ENCODE results near the gene CEACAM19. TPM values are rescaled to one million over a fixed set of nuclear protein-coding genes. Genes with fewer than 3 reads are reported as not detected.

Gene CEACAM19
- total RNA-seq, 1 donor from 2014 or later = not detected

DNA sequence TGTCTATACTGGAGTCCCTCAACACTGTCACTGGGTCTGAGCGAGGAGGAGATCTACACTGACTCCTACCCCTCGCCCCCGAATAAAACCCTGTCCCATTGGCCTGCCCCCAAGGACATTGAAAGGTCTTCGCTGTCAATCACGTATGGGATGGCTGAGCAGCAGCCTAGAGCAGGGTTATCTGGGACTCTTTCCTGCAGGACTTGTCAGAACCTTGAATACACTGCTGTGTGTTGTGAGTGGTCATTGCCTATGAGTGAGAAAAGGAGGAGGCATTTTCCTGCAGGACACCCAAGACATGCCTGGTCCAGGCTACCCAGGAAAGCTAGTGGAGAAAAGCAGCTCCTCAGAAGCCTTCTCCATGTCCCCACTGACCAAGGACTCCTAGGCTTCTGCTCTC is 17.9 kb upstream of the CEACAM19 start:
- DNase-seq (no peak), ATAC-seq (ENCODE audit: low read depth) (no peak)
- H3K27ac Mint-ChIP-seq = no peak overlapping the region
- intact Hi-C loops (cut with micrococcal nuclease) = no loop called here
- H3K4me3 Mint-ChIP-seq = no peak overlapping the region
- POLR2A ChIA-PET = no interaction called here
- peaks cover 21% of the 10 kb centered on the region for H3K4me1 Mint-ChIP-seq
- CTCF ChIA-PET = interaction anchor here (1.9 to 2.1 kb wide), 2 partner anchors 69 to 70 kb away, joined by 8 to 15 read pairs; no protein-coding TSS in a partner anchor
- TF ChIP-seq, protein P1, sequence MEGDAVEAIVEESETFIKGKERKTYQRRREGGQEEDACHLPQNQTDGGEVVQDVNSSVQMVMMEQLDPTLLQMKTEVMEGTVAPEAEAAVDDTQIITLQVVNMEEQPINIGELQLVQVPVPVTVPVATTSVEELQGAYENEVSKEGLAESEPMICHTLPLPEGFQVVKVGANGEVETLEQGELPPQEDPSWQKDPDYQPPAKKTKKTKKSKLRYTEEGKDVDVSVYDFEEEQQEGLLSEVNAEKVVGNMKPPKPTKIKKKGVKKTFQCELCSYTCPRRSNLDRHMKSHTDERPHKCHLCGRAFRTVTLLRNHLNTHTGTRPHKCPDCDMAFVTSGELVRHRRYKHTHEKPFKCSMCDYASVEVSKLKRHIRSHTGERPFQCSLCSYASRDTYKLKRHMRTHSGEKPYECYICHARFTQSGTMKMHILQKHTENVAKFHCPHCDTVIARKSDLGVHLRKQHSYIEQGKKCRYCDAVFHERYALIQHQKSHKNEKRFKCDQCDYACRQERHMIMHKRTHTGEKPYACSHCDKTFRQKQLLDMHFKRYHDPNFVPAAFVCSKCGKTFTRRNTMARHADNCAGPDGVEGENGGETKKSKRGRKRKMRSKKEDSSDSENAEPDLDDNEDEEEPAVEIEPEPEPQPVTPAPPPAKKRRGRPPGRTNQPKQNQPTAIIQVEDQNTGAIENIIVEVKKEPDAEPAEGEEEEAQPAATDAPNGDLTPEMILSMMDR (IDR thresholded peaks at IDR 0.05) = no peak
- H3K9me3 Mint-ChIP-seq = no peaks in the 10 kb centered on the region
- no peaks in the 10 kb centered on the region for H3K27me3 Mint-ChIP-seq
- H3K36me3 Mint-ChIP-seq (ENCODE audit: low read depth) = no peaks in the 10 kb centered on the region

DNA sequence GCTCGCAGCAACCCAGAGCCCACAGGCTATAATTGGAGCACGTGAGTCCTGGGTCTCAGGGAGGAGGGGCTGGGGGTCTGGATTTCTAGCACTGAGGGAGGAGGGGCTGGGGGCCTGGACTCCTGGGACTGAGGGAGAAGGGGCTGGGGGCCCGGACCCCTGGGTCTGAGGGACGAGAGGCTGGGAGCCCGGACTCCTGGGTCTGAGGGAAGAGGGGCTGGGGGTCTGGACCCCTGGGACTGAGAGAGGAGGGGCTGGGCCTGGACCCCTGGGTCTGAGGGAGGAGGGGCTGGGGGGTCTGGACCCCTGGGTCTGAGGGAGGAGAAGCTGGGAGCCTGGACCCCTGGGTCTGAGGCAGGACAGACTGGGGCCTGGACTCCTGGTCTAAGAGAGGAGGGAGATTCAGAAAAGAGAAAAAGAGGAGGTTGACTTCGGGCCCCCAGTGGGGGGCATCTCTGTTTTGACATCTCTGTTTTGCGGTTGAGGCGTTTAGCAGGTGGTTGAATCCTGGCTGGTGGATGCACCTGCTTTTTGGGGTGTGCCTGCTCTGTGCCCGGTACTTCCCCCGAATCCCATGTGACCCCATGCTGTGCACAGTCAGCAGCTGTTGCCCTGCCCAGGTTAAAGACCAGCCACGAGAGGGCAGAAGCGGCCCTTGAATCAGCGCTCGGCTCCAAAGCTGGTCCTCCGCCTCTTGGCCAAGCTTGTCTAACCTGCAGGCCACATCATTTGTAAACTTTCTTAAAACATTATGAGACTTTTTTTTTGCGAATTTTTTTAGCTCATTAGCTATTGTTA is 17.1 kb upstream of the CEACAM19 start:
- ATAC-seq (ENCODE audit: low read depth) = peak; percentile 94
- Mint-ChIP-seq H3K27ac (peak overlapping the region; percentile 53), H3K9me3 (no peaks in the 10 kb centered on the region), H3K4me3 (no peak overlapping the region), H3K36me3 (ENCODE audit: low read depth) (no peaks in the 10 kb centered on the region), H3K4me1 (peaks cover 21% of the 10 kb centered on the region), H3K27me3 (no peaks in the 10 kb centered on the region)
- DNase-seq = peak; percentile 62
- TF ChIP-seq, protein P1 (IDR thresholded peaks at IDR 0.05) = no peak
- POLR2A ChIA-PET = interaction anchor here (0.7 to 1.1 kb wide), 6 partner anchors 31 to 512 kb away, joined by 3 to 10 read pairs (median 3); no protein-coding TSS in a partner anchor
- intact Hi-C loops (cut with micrococcal nuclease) = loop anchor here (1.0 to 2.0 kb wide), 3 partner anchors 39 to 116 kb away; no protein-coding TSS in a partner anchor
- CTCF ChIA-PET = interaction anchor here (0.5 to 2.1 kb wide), 20 partner anchors 9 to 685 kb away, joined by 3 to 16 read pairs (median 4); partner anchors contain the start of gene IGSF23

DNA sequence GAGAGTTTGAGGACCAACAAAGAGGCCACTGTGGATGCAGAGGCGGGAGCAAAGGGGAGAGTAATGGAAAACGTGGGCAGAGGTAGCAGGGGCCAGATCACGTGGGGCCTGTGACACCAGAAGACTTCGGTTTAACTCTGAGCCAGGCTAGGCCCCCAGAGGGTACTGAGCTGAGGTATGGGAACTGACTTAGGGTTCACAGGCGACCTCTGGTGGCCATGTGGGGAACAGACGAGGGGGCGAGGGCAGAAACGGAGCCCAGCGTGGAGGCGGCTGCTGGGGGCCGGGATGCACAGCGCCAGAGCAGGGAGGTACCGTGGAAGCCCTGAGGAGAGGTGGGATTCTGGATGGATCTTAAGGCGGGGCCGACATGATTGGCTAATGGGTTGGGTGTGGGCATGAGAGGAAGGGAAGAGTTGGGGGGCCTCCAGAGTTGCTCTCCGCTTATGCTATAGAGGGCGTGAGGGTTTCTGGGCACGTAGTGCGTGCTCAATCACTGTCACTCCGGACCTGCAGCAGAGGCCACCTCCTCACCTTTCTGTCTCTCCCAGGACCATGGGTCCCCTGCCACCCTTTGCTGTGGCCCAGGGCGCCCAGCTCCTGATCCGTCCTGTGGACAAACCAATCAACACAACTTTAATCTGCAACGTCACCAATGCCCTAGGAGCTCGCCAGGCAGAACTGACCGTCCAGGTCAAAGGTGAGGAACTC is 13.9 kb upstream of the CEACAM19 start:
- H3K4me1 Mint-ChIP-seq = peaks cover 21% of the 10 kb centered on the region
- DNase-seq = peak; percentile 58
- no peaks in the 10 kb centered on the region for H3K27me3 Mint-ChIP-seq
- CTCF ChIA-PET = interaction anchor here (0.7 to 1.6 kb wide), 7 partner anchors 18 to 446 kb away, joined by 3 to 11 read pairs (median 4); no protein-coding TSS in a partner anchor
- POLR2A ChIA-PET = no interaction called here
- TF ChIP-seq, protein P1 (IDR thresholded peaks at IDR 0.05) = no peak
- ATAC-seq (ENCODE audit: low read depth) = peak; percentile 70
- H3K4me3 Mint-ChIP-seq = no peak overlapping the region
- no peak overlapping the region for H3K27ac Mint-ChIP-seq
- H3K9me3 Mint-ChIP-seq = no peaks in the 10 kb centered on the region
- intact Hi-C loops (cut with micrococcal nuclease) = loop anchor here (1.0 kb wide), 3 partner anchors 80 to 188 kb away; no protein-coding TSS in a partner anchor
- H3K36me3 Mint-ChIP-seq (ENCODE audit: low read depth) = no peaks in the 10 kb centered on the region

DNA sequence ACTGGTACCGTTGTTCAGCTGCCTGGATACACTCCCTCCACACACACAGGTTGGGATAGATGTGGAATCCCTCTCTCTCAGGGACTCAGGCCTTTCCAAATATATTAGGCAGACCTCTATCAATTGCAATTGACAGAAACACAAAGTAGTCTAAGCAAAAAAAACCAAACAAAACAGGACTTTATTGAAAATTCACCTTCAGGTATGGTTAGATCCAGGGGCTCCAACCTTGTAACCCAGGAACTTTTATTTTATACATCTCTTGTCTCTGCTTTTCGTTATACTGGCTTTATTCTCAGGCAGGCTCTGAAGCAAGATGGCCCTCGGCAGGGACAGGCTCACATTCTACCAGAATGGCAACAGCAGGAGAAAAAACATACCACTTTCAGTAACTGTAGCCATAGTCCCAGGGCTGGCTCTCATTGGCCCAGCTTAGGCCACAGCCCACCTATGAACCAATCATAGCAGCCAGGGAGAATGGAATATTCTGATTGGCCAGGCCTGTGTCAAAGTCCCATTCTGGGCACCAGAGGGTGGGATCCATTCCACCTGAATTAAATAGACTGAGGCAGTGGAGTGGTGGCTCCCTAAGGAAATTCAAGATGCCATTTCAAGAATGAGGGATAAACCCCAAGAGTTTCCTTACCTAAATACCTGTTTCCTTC is 13.1 kb upstream of the CEACAM19 start:
- TF ChIP-seq, protein P1 (IDR thresholded peaks at IDR 0.05) = no peak
- Mint-ChIP-seq H3K36me3 (ENCODE audit: low read depth) (no peaks in the 10 kb centered on the region), H3K27me3 (peaks cover 1% of the 10 kb centered on the region), H3K27ac (no peak overlapping the region), H3K9me3 (no peaks in the 10 kb centered on the region), H3K4me3 (no peak overlapping the region), H3K4me1 (peaks cover 21% of the 10 kb centered on the region)
- intact Hi-C loops (cut with micrococcal nuclease) = no loop called here
- DNase-seq = no peak
- no peak for ATAC-seq (ENCODE audit: low read depth)
- POLR2A ChIA-PET = no interaction called here
- CTCF ChIA-PET = interaction anchor here (1.1 to 1.5 kb wide), 3 partner anchors 66 to 445 kb away, joined by 3 to 8 read pairs (median 3); no protein-coding TSS in a partner anchor
